GM19239 (cell line): ENCODE results near the gene ACAN.

Experiments
- DNase-seq: peaks from one replicate; pipeline ENCODE4 v3.0.0; 2011; ENCODE audit warnings: low spot score; ENCODE audit not compliant: insufficient read length
- FAIRE-seq: peaks from 2 replicates; lab custom pipeline; 2011; peaks lifted over from hg19 to GRCh38; lab: Jason Lieb, UNC

The ACAN gene

DNA sequence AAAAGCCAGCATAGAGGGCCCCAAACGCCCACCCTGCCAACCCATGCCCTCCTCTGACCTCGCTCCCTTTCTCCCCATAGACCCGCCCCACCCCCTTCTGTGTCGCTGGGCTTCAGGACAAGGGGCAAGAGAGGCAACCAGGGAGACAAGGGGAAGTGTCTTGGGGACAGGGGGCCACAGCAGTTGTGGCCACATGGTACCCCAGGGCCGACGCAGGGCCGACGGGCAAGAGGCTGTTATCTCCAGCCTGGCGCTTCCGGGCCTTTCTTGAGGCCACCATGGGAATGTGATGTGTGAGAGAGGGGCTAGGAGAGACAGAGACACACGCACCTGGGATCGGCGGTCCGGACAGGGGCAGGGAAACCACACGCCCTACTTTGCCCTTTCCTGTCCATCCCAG is 95.5 kb downstream of the ACAN start:
- DNase-seq (no peak), FAIRE-seq (no peak)

DNA sequence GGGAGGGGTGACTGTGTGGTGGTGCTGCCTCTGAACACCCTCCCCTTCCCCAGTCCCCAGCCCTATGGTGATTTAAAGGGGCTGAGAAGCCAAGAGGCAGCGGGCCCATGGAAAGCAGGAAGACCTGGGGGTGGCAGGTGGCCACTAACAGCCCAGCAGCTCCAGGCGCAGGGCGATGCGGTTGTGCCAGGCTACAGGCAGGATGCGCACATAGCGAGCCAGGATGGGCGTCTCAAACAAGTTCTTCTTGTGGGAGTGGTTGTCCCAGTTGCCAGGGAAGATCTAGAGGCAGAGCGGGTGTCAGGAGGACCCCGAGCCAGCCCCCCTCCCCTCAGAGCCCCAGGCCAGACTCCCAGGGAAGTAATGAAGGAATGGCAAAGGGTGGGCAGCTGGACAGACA is 96.0 kb downstream of the ACAN start:
- no peak for FAIRE-seq
- DNase-seq: no peak

- DNase-seq (no peak), FAIRE-seq (no peak)
Measured at GRCh38 chr15:88900309-88900981, 97.2 kb downstream of the ACAN start.

GRCh38 chr15:88900982-88901418 is 97.8 kb downstream of the ACAN start:
- no peak for FAIRE-seq

DNA sequence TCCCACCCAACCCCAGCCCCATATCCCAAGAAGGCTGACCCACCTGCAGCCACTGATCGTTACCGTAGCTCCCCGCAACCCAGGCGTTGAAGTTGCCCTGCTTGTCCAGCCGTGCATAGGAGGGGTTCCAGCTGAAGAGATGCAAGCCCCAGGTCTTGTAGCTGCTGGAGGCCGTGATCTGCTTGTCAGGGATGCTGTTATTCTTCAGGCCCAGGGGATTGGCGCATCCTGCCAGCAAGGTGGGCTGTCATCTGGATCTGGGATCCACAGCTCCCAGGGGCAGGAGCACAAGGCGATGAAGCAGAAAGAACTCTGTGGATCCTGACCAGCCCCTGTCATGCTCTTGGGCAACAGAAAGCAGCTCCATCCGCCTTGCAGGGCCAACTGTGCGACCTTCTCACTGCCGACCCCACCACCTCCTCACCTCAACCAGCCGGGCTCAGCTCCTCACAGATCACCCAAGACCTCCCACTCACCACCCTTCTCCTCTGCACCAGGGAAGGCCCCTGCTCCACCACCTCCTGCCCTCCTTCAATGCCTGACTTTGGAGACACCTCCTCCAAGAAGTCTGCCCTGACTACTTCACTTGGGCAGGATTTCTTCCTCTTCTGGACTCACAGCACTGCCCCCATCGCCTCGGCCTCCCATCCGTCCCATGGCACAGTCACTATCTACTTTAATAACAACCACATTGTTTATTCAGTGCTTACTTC is 98.4 kb downstream of the ACAN start:
- FAIRE-seq (no peak), DNase-seq (no peak)

More at GRCh38 chr15:88900982-88901418, 97.8 kb downstream of the ACAN start:
- DNase-seq: no peak

GRCh38 chr15:88902221-88902835 is 99.1 kb downstream of the ACAN start:
- DNase-seq: no peak
- FAIRE-seq: no peak

GRCh38 chr15:88902846-88903245 is 99.6 kb downstream of the ACAN start:
- DNase-seq (no peak), FAIRE-seq (no peak)

DNA sequence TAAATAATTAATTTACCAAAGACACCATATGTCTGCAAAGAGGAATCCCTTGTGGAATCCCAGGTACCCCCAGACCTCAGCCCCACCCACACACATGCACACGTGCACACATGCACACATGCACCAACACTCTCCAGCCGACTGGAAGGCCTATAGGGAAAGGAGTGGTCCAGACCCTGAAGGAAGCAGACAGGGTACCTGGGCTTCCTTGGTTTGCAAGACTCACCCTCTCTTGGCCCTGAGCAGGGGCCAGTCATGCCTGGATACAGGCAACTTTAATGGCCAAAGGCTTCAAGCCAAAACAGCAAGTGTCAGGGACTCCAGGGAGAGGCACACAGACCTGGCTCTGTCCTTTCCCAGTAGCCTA is 101.0 kb downstream of the ACAN start:
- FAIRE-seq (no peak), DNase-seq (no peak)

GRCh38 chr15:88904624-88905327 is 101.5 kb downstream of the ACAN start:
- FAIRE-seq (peak; percentile 78), DNase-seq (peak; percentile 81)

DNA sequence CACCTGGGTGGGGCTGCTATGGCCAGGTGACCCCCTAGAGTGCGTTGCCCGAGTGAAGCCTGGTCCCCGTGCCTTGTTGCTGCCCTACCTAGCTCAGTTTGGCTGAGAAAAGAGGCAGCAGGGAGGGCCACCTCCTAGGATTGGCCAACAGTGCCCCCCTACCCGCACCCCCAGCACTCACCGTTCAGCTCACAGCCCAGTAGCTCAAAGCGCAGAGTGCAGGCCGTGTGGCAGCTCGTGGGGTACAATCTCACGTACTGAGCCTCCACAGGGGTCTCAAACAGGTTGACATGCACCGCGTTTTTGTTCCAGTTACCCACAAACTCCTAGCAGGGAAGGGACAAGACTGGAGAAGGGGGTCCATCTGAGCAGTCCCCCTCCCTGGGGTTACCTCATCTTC is 102.3 kb downstream of the ACAN start:
- no peak for FAIRE-seq
- no peak for DNase-seq

- no peak for FAIRE-seq
- DNase-seq: no peak
Measured at GRCh38 chr15:88906130-88906529, 102.9 kb downstream of the ACAN start.

DNA sequence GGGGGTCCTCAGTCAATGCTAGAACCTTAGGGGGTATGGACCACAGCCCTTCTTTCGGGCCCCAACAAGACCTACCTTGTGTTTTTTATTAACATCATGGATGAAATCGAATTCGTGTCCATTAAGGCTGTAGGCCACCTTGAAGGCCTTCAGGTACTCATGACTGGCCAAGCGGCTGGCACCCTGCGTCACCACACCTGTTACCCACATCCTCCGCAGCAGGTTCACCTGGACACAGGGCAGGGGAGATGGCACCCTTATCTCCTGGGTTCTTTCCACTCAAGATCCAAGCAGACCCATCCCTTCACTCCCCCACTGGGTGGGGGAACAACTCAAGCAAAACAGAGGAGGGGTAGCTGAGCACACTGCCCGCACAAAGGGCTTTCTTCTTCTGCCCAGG is 103.3 kb downstream of the ACAN start:
- FAIRE-seq (no peak), DNase-seq (no peak)

DNA sequence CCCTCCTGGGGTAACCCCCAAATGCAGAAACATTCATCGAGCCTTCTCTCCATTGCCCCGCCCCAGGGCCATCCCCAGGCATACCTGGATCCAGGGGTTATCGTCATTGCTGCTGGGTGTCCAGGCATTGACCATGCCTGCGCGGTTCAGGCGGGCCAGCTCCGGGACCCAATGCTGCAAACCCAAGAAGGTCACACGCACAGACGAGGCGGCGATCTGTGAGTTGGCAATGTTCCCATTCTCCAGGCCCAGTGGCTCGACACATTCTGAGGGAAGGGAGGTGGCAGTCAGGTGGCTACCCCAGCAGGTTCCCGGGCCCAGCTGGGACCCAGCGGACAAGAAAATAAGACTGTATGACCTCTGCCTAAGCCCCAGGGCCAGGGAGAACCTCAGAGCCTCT is 103.9 kb downstream of the ACAN start:
- FAIRE-seq (no peak), DNase-seq (no peak)

GRCh38 chr15:88908123-88908522 is 104.9 kb downstream of the ACAN start:
- FAIRE-seq (no peak), DNase-seq (no peak)

DNA sequence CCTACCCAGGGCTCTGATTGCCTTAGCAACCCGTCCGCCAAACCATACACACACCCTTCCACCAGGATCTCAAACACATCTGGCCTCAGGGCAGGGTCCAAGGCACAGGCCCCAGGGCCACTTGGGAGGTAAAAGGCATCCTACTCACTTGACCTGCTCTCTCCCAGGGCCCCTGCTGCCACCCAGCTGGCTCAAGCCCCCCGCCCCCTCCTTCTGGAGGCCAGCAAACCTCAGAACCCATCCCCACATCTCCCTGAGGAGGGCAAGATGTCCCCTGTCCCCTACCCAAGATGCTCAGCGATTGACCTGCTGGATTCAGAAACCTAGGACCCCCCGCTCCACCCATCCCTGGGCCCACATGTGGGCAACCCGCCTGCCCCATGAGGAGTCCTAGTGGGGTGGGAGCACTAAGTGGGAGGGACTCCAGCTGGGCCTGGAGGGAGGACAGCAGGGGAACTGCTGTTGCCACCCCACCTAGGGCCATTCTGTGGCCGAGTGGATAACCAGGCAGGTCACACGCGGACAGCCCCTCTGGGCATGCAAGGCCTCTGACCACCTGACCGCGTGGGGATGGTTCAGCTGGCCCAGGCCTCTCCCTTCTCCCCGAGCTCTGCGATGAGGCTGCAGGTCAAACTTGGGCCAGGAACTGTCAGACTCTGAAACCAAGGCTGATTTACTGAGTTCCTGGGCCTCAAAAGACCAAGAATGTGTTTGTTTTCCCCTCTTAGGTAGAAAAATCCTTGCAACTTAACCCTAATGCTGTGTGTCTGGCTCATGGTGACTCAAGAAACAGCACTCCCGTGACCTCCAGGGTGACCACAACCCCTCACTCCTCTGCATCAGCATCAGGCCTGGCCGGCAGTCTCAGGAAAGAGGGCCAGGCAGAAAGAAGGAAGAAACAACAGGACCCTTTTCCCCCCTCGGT is 105.7 kb downstream of the ACAN start:
- FAIRE-seq: no peak

GRCh38 chr15:88909956-88910831 is 107.0 kb downstream of the ACAN start:
- DNase-seq (no peak), FAIRE-seq (no peak)

More for the DNA sequence above, 105.7 kb downstream of the ACAN start:
- DNase-seq: no peak

- FAIRE-seq: no peak
- no peak for DNase-seq
Measured at GRCh38 chr15:88911766-88912118, 108.5 kb downstream of the ACAN start.

- FAIRE-seq (no peak), DNase-seq (no peak)
Measured at GRCh38 chr15:88912500-88912921, 109.3 kb downstream of the ACAN start.
